K562 (cell line): Measurements from ENCODE around the gene HNRNPA3. TPM values are rescaled to one million over a fixed set of nuclear protein-coding genes. Genes with fewer than 3 reads are reported as not detected.

Source experiments
- ATAC-seq: fragments of 200-7000 bp; cut with Tn5 transposase; 3 replicates; pipeline ENCODE4 v1.9.1; 2020; ENCODE audit warnings: moderate library complexity
- BruUV-seq: library from RNA; stranded (reverse); fragments of 400-500 nt; replicated peaks from 2 replicates; lab custom pipeline; 2021; lab: Mats Ljungman, UMichigan
- CTCF ChIA-PET: fragments of 300-600 bp; formaldehyde crosslinking; extraction: SDS; loops from one replicate; lab custom pipeline; 2021; ENCODE audit warnings: low intra/inter-chr PET ratio; lab: Yijun Ruan, JAX
- POLR2A ChIA-PET: fragments of 300-600, 350-650 bp; sonication (Branson Sonifier 250); formaldehyde crosslinking; extraction: SDS; loops from one replicate; lab custom pipeline; 2021; ENCODE audit warnings: antibody characterized with exemption, inconsistent platforms; lab: Yijun Ruan, JAX
- DNase-seq, 4 experiments: peaks; one replicate each; pipeline versions ENCODE4 v3.0.0 to v3.0.0-alpha.2; 2011 to 2018; ENCODE audit warnings: low spot score in 3 of 4, mixed read lengths in 3 of 4; ENCODE audit errors: extremely low read depth in 1 of 4
- FAIRE-seq: peaks from 2 replicates; lab custom pipeline; 2011; peaks lifted over from hg19 to GRCh38; lab: Jason Lieb, UNC
- H2AFZ ChIP-seq: 2 replicates; pipeline ENCODE4 v1.6.0; 2011; ENCODE audit warnings: low read depth, low read length, control low read depth, inconsistent platforms
- H3K27ac ChIP-seq: fragments of 200-600 bp; 3 replicates; pipeline ENCODE4 v1.8.0; 2011; ENCODE audit warnings: low read depth, mild to moderate bottlenecking, control low read depth, inconsistent platforms, low read length, moderate library complexity, mixed read lengths; ENCODE audit errors: extremely low read depth
- H3K27me3 ChIP-seq, 2 experiments: fragments of 300-600 bp in 1 of 2; 2 replicates in 1 of 2; 3 replicates in 1 of 2; pipeline versions ENCODE4 v1.6.0 to v1.8.0; 2011; ENCODE audit warnings: inconsistent platforms in 2 of 2, low read length in 2 of 2, mild to moderate bottlenecking in 1 of 2, mixed read lengths in 1 of 2, moderate library complexity in 1 of 2; ENCODE audit not compliant: control insufficient read depth in 2 of 2, insufficient read depth in 2 of 2
- H3K36me3 ChIP-seq: fragments of 300-600 bp; 3 replicates; pipeline ENCODE4 v1.8.0; 2011; ENCODE audit warnings: mild to moderate bottlenecking, low read length, inconsistent platforms; ENCODE audit not compliant: control insufficient read depth, insufficient read depth
- H3K4me1 ChIP-seq, 2 experiments: fragments of 200-600 bp in 1 of 2; replicated peaks in 1 of 2; 2 replicates in 1 of 2; 3 replicates in 1 of 2; pipeline versions ENCODE4 v1.5.1 to v1.8.0; 2011; ENCODE audit warnings: inconsistent platforms in 2 of 2, low read length in 2 of 2, mild to moderate bottlenecking in 1 of 2, mixed read lengths in 1 of 2, moderate library complexity in 1 of 2; ENCODE audit not compliant: control insufficient read depth in 2 of 2, insufficient read depth in 2 of 2
- H3K4me2 ChIP-seq: 2 replicates; pipeline ENCODE4 v1.6.1; 2011; ENCODE audit warnings: low read length, control low read depth, inconsistent platforms, mixed read lengths; ENCODE audit not compliant: insufficient read depth
- H3K4me3 ChIP-seq: fragments of 200-600 bp; sonication (generic), shearing (Covaris generic); 2 replicates; pipeline ENCODE4 v1.5.1; 2016; ENCODE audit warnings: control low read depth, inconsistent platforms
- H3K79me2 ChIP-seq: fragments of 200-600 bp; 3 replicates; pipeline ENCODE4 v1.8.0; 2011; ENCODE audit warnings: low read length, inconsistent platforms; ENCODE audit not compliant: control insufficient read depth, insufficient read depth
- H3K9ac ChIP-seq, 2 experiments: 2 replicates each; pipeline versions ENCODE4 v1.6.0 to v1.6.1; 2011; ENCODE audit warnings: low read depth in 2 of 2, low read length in 2 of 2, control low read depth in 1 of 2, inconsistent platforms in 1 of 2, mild to moderate bottlenecking in 1 of 2, mixed read lengths in 1 of 2; ENCODE audit not compliant: insufficient read depth in 1 of 2
- H3K9me1 ChIP-seq: one replicate; pipeline ENCODE4 v1.6.0; 2011; ENCODE audit warnings: inconsistent platforms, mild to moderate bottlenecking, low read length, moderate library complexity; ENCODE audit not compliant: control insufficient read depth, insufficient read depth
- H3K9me3 ChIP-seq: replicated peaks from 2 replicates; pipeline ENCODE4 v1.5.1; 2011; ENCODE audit warnings: low read depth, low read length, inconsistent platforms; ENCODE audit not compliant: control insufficient read depth, insufficient read depth
- H4K20me1 ChIP-seq: replicated peaks from 2 replicates; pipeline ENCODE4 v1.6.1; 2011; ENCODE audit warnings: low read length, inconsistent platforms, mixed read lengths; ENCODE audit not compliant: control insufficient read depth, insufficient read depth
- ESRRB ChIP-seq: fragments of 250-450 bp; sonication (Bioruptor Pico); IDR thresholded peaks from 2 replicates; pipeline ENCODE4 v1.5.0; 2020; ENCODE audit warnings: mild to moderate bottlenecking, moderate library complexity, borderline replicate concordance
- NR1H2 ChIP-seq: sonication (generic); formaldehyde crosslinking; IDR thresholded peaks from 2 replicates; pipeline ENCODE4 v1.4.0; 2020; ENCODE audit warnings: mild to moderate bottlenecking, missing genetic modification reagents
- PCBP1 ChIP-seq: fragments of 200-400 bp; formaldehyde crosslinking; IDR thresholded peaks from 2 replicates; pipeline ENCODE4 v1.6.1; 2018; ENCODE audit warnings: mild to moderate bottlenecking, low read depth, low read length; ENCODE audit not compliant: poor library complexity, severe bottlenecking
- SMAD3 ChIP-seq: fragments of 450-650 bp; formaldehyde crosslinking; conservative IDR thresholded peaks from 2 replicates; pipeline ENCODE4 v1.4.0; 2020; ENCODE audit warnings: mild to moderate bottlenecking
- YY1 ChIP-seq, 3 experiments: IDR thresholded peaks; 2 replicates each; pipeline ENCODE4 v1.6.1; 2011; ENCODE audit warnings: low read length in 2 of 3, mild to moderate bottlenecking in 2 of 3, moderate library complexity in 2 of 3, borderline replicate concordance in 1 of 3, control low read depth in 1 of 3, low read depth in 1 of 3; ENCODE audit not compliant: insufficient read depth in 3 of 3, insufficient replicate concordance in 2 of 3, control insufficient read depth in 1 of 3, insufficient read length in 1 of 3; ENCODE audit errors: extremely low read depth in 1 of 3
- ZNF347 ChIP-seq: fragments of 450-650 bp; formaldehyde crosslinking; IDR thresholded peaks from 2 replicates; pipeline ENCODE4 v1.4.0; 2020; ENCODE audit warnings: low read depth, mild to moderate bottlenecking, moderate library complexity
- ZNF436 ChIP-seq: fragments of 250-450, 450-650 bp; sonication (Bioruptor Pico); formaldehyde crosslinking; IDR thresholded peaks from 2 replicates; pipeline ENCODE4 v1.7.0; 2020; ENCODE audit warnings: mild to moderate bottlenecking
- WGBS: fragments of 100-300 bp; shearing (Covaris generic); methylation state at CpG from one replicate; pipeline ENCODE4 v1.1.6; 2016; ENCODE audit warnings: low coverage, mixed read lengths; ENCODE audit not compliant: insufficient coverage; ENCODE audit errors: missing lambda C conversion rate; 5-methylcytosine and 5-hydroxymethylcytosine counted together
- in situ Hi-C: fragments of 300-500 bp; cut with MboI; formaldehyde crosslinking; loops from 4 replicates; pipeline ENCODE4 v1.15.0; 2018; ENCODE audit warnings: inconsistent platforms, mixed read lengths
- intact Hi-C: fragments of 100-400 bp; cut with micrococcal nuclease; formaldehyde crosslinking; loops from 2 replicates; pipeline ENCODE4 v1.14.2; 2022
- polyA plus RNA-seq, 8 experiments: library from polyadenylated mRNA; depleted of rRNA in 4 of 8; stranded (reverse) in 5 of 8; unstranded in 3 of 8; fragments of >200 nt; fragmentation: Nextera tagmentation in 2 of 8; fragmentation: Illumina TruSeq in 1 of 8; extraction: Ambion mirVana in 2 of 8; extraction: Trizol in 1 of 8; gene quantifications; 2 replicates each; pipeline versions ENCODE4 v1.2.1 to v1.2.3, GENCODE V29; 2011 to 2014; ENCODE audit warnings: inconsistent platforms in 1 of 8, missing spikeins in 1 of 8
- total RNA-seq, 7 experiments: library from RNA; depleted of rRNA in 6 of 7; stranded (reverse); fragments of >200 nt in 6 of 7; fragmentation: Illumina TruSeq in 2 of 7; extraction: Trizol in 2 of 7; gene quantifications; 2 replicates each; pipeline versions ENCODE4 v1.2.1 to v1.2.3, GENCODE V29; 2011 to 2021; ENCODE audit warnings: low replicate concordance in 1 of 7
- TF ChIP-seq, protein P1 (sequence below), 2 experiments: IDR thresholded peaks; 2 replicates each; pipeline ENCODE4 v1.6.1; 2011; ENCODE audit warnings: borderline replicate concordance in 1 of 2, control low read depth in 1 of 2, low read depth in 1 of 2, low read length in 1 of 2, mild to moderate bottlenecking in 1 of 2, mixed read lengths in 1 of 2, moderate library complexity in 1 of 2; ENCODE audit not compliant: insufficient read depth in 1 of 2, insufficient read length in 1 of 2, poor library complexity in 1 of 2, severe bottlenecking in 1 of 2; ENCODE audit errors: extremely low read depth in 1 of 2
- TF ChIP-seq, protein P2 (sequence below): fragments of 450-650 bp; IDR thresholded peaks from 2 replicates; pipeline ENCODE4 v1.6.1; 2016; ENCODE audit warnings: low read depth, mild to moderate bottlenecking, moderate library complexity
- TF ChIP-seq, protein P3 (sequence below): fragments of 450-650 bp; formaldehyde crosslinking; IDR thresholded peaks from 2 replicates; pipeline ENCODE4 v1.4.0; 2022; ENCODE audit warnings: mild to moderate bottlenecking, moderate library complexity
- TF ChIP-seq, protein P4 (sequence below): fragments of 450-650 bp; IDR thresholded peaks from 2 replicates; pipeline ENCODE4 v1.6.1; 2018; ENCODE audit warnings: mild to moderate bottlenecking, low read depth; ENCODE audit not compliant: partially characterized antibody

HNRNPA3 gene
- total and polyA plus RNA-seq, 9 of the 15 experiments (the other 6 are each of a cell fraction or from before 2014, with no cell fraction given) = 72.8 to 428 (median 192) TPM

DNA sequence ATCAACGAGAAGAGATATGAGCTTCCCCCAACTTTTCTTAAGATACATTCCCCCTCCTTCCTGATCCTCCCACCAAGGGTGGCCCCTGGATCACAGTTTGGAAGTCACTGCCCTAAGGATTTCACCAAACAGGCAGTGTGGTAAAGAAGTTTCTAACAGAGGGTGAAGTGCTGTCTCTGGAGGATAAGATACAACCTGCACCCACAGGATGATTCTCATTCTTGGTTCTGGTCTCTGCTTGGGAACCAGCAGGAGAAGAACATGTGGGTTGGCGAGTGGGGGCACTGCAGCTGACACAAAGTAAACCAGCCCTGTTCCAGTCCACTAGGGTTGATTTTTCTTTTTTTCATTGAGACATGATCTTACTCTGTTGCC is 42.6 kb downstream of the HNRNPA3 start (continued):
- TF ChIP-seq SMAD3 (CRISPR knock-in tag) = no peak
- TF ChIP-seq, protein P1, sequence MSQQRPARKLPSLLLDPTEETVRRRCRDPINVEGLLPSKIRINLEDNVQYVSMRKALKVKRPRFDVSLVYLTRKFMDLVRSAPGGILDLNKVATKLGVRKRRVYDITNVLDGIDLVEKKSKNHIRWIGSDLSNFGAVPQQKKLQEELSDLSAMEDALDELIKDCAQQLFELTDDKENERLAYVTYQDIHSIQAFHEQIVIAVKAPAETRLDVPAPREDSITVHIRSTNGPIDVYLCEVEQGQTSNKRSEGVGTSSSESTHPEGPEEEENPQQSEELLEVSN (IDR thresholded peaks at IDR 0.05; ENCODE audit: borderline replicate concordance in 1 of 2, extremely low read depth in 1 of 2, insufficient read depth in 1 of 2, insufficient read length in 1 of 2, low read depth in 1 of 2, low read length in 1 of 2, poor library complexity in 1 of 2, severe bottlenecking in 1 of 2) = no peak

DNA sequence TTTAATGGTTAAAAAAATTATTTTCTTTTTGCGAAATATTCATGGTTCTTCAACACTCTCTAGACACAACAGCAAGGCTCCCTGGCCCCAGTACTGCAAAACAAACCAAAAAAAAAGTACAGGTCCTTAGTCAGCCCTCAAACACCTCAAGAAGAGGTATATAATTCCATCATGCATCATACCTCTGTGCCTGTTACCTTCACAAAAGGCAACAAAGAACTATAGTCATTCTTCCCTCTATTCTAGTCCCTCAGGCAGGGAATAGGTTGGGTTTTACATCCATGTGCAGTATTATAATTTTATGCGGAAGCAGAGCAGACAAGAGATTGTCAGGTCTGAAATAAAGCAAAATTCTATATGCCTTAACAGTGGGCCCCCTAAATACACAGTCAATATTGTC is 43.4 kb downstream of the HNRNPA3 start:
- H3K79me2 ChIP-seq = peaks cover 100% of the 10 kb centered on the region
- H3K27ac ChIP-seq = no peak overlapping the region
- H3K4me2 ChIP-seq = no peak overlapping the region
- no peak overlapping the region for H2AFZ ChIP-seq
- in situ Hi-C loops (loop anchor here (5.0 kb wide), 1 partner anchor 89 kb away; no protein-coding TSS in a partner anchor), intact Hi-C loops (no loop called here)
- H3K4me3 ChIP-seq = no peak overlapping the region
- 81% methylated on average over 2 of the region's 2 CpGs for WGBS
- FAIRE-seq (no peak), ATAC-seq (no peak), DNase-seq (no peak)
- H3K9me1 ChIP-seq = peaks cover 11% of the 10 kb centered on the region
- ChIA-PET CTCF (interaction anchor here (0.6 to 1.5 kb wide), 2 partner anchors 89 to 92 kb away, joined by 4 read pairs; no protein-coding TSS in a partner anchor), POLR2A (interaction anchor here (1.0 to 10.9 kb wide), 9 partner anchors 8 to 437 kb away, joined by 3 to 199 read pairs (median 6); partner anchors contain the start of gene NFE2L2)
- BruUV-seq = no TSS peak
- no peaks in the 10 kb centered on the region for H3K27me3 ChIP-seq
- peaks cover 30 to 72% of the 10 kb centered on the region in 2 experiments for H3K4me1 ChIP-seq
- peaks cover 49% of the 10 kb centered on the region for H4K20me1 ChIP-seq
- H3K36me3 ChIP-seq = peaks cover 71% of the 10 kb centered on the region
- H3K9ac ChIP-seq = 0 out of 4 replicates have a peak overlapping the region, but pooled peaks of 1 of the 2 experiments have one; percentile 3
- H3K9me3 ChIP-seq = peaks cover 18% of the 10 kb centered on the region
- TF ChIP-seq, protein P2, sequence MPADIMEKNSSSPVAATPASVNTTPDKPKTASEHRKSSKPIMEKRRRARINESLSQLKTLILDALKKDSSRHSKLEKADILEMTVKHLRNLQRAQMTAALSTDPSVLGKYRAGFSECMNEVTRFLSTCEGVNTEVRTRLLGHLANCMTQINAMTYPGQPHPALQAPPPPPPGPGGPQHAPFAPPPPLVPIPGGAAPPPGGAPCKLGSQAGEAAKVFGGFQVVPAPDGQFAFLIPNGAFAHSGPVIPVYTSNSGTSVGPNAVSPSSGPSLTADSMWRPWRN = no peak
- no peak for TF ChIP-seq ZNF347 (CRISPR knock-in tag)
- TF ChIP-seq ESRRB = no peak
- no peak for TF ChIP-seq YY1 (IDR thresholded peaks at IDR 0.05; ENCODE audit: borderline replicate concordance in 1 of 3, control insufficient read depth in 1 of 3, extremely low read depth in 1 of 3, insufficient read depth in 3 of 3, insufficient read length in 1 of 3, insufficient replicate concordance in 2 of 3, low read depth in 1 of 3, low read length in 2 of 3)
- no peak for TF ChIP-seq NR1H2 (CRISPR knock-in tag)
- TF ChIP-seq, protein P3, sequence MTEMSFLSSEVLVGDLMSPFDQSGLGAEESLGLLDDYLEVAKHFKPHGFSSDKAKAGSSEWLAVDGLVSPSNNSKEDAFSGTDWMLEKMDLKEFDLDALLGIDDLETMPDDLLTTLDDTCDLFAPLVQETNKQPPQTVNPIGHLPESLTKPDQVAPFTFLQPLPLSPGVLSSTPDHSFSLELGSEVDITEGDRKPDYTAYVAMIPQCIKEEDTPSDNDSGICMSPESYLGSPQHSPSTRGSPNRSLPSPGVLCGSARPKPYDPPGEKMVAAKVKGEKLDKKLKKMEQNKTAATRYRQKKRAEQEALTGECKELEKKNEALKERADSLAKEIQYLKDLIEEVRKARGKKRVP (CRISPR knock-in tag) = no peak
- TF ChIP-seq, protein P4, sequence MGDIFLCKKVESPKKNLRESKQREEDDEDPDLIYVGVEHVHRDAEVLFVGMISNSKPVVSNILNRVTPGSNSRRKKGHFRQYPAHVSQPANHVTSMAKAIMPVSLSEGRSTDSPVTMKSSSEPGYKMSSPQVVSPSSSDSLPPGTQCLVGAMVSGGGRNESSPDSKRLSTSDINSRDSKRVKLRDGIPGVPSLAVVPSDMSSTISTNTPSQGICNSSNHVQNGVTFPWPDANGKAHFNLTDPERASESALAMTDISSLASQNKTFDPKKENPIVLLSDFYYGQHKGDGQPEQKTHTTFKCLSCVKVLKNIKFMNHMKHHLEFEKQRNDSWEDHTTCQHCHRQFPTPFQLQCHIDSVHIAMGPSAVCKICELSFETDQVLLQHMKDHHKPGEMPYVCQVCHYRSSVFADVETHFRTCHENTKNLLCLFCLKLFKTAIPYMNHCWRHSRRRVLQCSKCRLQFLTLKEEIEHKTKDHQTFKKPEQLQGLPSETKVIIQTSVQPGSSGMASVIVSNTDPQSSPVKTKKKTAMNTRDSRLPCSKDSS = no peak
- no peak for TF ChIP-seq ZNF436 (CRISPR knock-in tag)
- no peak for TF ChIP-seq PCBP1
